Pons (tissue), 1 donor: ENCODE results near the gene AGRP.
A peak's percentile ranks its signal among the peaks of the same experiment; 100 is the strongest.
"Not testable (repeated sequence)": the region's sequence is repeated elsewhere in the genome, so short reads cannot be mapped to it uniquely, and the experiment has no call there.

Experiments used
- DNase-seq: peaks from one replicate; pipeline ENCODE4 v3.0.0-alpha.2; 2016; ENCODE audit warnings: low spot score

The AGRP gene

GRCh38 chr16:67504031-67505021 lies 21.0 kb upstream of the AGRP start:
- no peak for DNase-seq

GRCh38 chr16:67499106-67499505 lies 15.8 kb upstream of the AGRP start:
- no peak for DNase-seq

GRCh38 chr16:67490335-67491096 lies 7.2 kb upstream of the AGRP start:
- DNase-seq = peak; percentile 31

GRCh38 chr16:67489401-67490083 lies 6.2 kb upstream of the AGRP start:
- no peak for DNase-seq

- DNase-seq = not testable (repeated sequence)
These were observed 4.2 kb upstream of the AGRP start for GRCh38 chr16:67487561-67487960.

DNA sequence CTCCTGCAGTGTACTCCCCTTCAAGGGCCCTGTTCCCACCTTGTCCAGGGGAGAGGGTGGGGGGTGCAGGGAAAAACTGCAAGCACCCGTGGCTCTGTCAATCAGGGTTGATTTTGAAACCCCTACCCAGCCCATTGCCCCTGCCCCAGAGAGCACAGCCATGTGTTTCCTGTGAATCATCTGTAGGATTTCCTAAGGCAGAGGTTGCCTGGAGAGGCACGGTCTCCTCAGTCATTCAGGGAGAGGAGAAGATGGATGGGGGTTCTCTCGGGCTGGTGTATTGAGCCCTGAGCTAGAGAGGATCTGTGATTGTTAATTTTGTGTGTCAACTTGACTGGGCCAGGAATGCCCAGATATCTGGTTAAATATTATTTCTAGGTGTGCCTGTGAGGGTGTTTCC lies 3.5 kb upstream of the AGRP start:
- DNase-seq = no peak

- DNase-seq = no peak
These were observed 581 bp upstream of the AGRP start for GRCh38 chr16:67483731-67484525.

GRCh38 chr16:67482233-67482924 lies 968 bp downstream of the AGRP start:
- DNase-seq = no peak

DNA sequence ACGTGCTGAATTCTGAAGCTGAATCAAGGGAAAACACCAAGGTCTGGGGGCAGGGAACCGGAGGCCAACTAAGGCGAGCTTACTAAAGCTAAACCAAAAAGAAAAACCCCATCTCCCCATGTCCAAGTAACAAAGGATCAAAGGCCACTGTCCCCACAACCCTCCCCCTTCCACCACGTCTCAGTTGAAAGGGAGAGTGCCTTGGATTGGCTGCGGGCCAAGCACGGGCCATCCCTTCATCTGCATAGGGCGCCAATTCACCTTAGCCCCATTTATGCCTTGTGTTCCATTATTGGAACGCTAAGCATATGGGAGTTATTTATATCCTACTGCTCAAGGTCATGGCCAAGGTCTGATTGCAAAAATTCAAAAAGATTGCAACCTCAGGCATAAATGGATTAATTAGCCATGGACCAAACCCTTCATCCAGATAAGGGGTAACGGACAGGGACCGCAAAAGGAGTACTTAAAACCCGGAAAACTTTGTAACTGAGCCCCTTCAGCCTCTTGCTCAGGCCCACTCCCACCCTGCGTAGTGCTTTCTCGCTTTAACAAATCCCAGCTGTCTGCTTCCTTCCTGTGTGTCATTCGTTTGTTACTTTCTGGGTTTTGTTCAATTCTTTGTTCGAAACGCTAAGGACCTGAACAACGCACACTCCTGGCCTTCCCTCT lies 1.6 kb downstream of the AGRP start:
- peak; percentile 32 for DNase-seq

DNA sequence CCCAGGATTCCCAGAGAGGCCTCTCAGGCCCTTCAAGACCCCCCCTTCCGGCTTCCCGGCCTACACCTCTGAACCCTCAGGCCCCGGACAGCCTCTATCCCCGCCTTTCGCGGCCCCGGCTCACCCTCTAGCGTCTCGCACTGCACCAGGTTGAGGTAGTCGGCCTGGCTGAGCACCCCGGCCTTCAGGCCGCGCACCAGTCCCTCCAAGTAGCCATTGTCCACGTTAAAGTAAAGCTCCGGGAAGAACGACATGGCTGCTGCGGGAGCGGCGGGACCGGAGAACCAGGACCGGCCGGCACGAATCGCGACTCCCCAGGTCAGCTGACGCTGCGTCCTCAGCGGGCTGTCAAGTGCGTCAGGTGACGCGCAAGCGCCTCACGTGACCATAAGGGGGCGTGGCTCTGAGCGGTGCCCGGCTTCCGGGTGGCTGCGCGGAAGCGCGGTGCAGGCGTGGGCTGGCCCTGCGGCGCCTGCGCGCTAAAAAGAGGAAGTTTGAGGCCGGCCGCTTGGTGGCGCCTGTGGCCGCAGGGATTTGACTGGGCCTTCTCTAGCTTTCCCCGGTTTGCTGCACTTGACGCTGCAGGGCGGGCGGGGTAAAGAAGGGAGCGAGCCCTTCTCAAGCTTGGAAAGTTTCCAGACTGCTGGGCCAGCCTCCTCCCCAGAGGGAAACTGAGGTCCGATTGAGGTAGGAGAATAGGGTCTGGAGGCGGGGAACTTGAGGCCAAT lies 2.4 kb downstream of the AGRP start, which contains the start of gene ATP6V0D1:
TSS of gene ATP6V0D1 (minus strand) at position 325 of the 728 bp plus-strand sequence. CDS start at position 254, 71 bp downstream.
- peak; percentile 97 for DNase-seq

GRCh38 chr16:67477960-67478554 lies 5.3 kb downstream of the AGRP start:
- DNase-seq = no peak

DNA sequence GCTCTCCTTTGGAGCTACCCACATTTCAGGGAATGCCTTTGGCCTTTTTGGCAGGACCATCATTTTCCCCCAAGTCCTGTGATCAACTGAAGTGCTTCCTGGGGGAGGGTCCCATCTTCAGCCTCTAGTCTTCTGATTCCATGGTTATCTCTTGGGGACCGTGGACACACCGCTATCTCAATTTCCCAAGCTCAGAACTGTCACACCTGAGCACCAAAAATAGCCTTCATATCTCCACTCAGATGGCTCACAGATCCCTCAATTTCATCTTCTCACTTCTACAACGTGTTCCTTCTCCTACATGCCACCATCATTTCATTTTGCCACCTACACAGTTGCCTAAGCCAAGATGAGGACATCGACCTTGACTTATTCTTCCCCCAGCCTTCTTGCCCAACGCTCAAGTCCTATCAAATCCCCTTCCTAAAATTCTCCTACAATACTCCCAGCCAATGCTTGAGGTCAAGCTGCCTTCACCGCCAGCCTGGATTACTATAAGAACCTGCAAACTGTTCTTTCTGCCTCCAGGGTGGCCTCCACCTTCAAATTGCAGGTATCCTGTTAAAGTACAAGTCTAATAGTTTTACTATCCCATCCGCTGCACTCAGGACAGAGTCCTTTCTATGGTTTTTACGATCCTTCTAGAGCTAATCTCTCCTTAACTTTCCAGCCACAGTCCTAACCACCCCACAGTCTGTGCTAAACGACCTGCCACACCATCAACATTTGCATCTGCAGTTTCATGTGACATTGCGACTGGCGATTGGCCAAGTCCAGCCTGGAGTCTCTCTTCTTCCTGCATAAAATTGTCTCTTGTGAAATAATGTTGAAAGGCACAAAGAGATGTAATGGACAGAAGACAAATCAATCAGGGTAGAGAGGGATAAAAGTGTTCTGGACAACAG lies 8.5 kb downstream of the AGRP start:
- peak; percentile 24 for DNase-seq

GRCh38 chr16:67471758-67472384 lies 11.5 kb downstream of the AGRP start:
- DNase-seq = no peak

GRCh38 chr16:67470359-67470758 lies 13.0 kb downstream of the AGRP start:
- peak; percentile 95 for DNase-seq

DNA sequence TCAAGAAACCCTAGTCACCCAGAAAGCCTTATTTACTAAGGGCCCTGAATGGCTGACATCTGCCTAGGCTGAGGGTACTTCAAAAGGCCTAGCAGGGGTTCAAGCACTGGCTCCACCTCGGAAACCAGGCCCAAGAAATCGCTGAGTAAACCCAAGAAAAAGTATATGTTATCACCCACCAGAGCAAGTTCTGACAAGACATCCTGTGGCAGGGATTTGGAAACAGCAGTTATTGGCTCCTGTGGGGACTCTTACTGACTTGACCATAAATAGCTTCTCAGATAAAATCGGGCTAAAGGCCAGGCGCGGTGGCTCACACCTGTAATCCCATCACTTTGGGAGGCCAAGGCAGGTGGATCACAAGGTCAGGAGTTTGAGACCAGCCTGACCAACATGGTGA lies 14.6 kb downstream of the AGRP start:
- no peak for DNase-seq

DNA sequence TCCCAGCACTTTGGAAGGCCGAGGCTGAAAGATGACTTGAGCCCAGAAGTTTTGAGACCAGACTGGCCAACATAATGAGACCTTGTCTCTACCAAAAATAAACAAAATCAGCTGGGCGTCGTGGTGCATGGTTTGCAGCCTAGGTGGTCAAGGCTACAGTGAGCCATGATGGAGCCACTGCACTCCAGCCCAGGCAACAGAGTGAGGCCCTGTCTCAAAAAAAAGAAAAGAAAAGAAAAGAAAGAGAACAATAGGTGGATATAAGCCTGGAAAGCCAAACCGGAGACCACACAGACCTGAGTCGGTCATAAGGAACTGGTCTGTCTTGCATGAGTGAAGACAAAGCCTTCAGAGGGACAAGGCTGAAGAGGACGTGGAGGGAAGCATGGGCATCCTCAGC lies 16.8 kb downstream of the AGRP start:
- DNase-seq = no peak

DNA sequence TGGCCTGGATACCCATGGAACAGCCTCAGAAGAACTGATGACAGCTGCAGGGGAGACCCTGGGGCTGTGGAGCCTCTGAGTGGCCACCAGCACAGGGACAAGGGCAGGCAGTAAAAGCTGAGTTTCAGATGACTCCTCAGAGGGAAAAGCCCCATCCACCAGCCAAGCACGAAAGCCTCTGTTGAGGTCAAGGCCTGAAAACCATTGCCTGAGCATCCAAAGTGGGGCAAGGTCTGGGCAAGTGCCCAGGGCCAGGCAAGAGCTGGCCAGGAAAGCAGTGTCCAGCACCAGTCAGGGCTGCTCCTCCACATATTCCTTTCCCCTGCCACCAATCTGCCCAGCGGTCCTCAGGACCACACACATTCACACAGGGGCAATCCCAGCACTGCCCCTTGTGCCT lies 18.8 kb downstream of the AGRP start:
- DNase-seq = peak; percentile 26

- DNase-seq = no peak
These were observed 19.7 kb downstream of the AGRP start for GRCh38 chr16:67463691-67464090.
